Smooth muscle cell of trachea (primary cell): ENCODE measurements around the gene IFNA4. TPM values are rescaled to one million over a fixed set of nuclear protein-coding genes. Genes with fewer than 3 reads are reported as not detected.

Experiments
- total RNA-seq: library from RNA; depleted of rRNA; stranded (reverse); fragments of >200 nt; gene quantifications from 2 replicates; pipeline ENCODE4 v1.2.1, GENCODE V29; 2014

Gene IFNA4
- total RNA-seq = not detected in 2 replicates

DNA sequence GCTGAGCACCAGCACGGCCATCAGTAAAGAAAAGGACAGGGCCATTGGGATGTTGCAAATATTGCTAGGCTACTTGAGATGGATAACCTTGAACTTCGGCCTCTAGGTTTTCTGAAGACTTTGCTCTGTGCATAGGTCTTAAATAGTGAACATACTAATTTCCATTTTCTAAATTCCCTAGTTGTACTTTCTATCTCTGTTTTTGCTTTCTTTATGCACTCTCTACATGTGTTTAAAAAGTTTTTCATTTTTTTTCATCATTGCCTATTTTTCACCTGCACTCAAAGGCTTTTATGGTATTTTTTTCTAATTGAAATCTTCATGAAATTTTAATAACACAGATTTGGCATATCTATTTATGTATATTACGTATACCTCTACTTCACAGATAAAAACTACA is at the start of gene IFNA4:
TSS of gene IFNA4 (minus strand) at position 101 of the 400 bp plus-strand sequence. CDS start at position 45, 56 bp downstream.

DNA sequence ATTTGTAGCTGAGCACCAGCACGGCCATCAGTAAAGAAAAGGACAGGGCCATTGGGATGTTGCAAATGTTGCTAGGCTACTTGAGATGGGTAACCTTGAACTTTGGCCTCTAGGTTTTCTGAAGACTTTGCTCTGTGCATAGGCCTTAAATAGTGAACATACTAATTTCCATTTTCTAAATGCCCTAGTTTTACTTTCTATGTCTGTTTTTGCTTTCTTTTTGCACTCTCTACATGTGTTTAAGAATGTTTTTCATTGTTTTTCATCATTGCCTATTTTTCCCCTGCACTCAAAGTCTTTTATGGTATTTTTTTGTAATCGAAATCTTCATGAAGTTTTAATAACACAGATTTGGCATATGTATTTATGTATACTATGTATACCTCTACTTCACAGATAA is 40.7 kb upstream of the IFNA4 start, which contains the start of gene IFNA17:
TSS of gene IFNA17 (minus strand) at position 101 of the 400 bp plus-strand sequence. CDS start at position 52, 49 bp downstream.

DNA sequence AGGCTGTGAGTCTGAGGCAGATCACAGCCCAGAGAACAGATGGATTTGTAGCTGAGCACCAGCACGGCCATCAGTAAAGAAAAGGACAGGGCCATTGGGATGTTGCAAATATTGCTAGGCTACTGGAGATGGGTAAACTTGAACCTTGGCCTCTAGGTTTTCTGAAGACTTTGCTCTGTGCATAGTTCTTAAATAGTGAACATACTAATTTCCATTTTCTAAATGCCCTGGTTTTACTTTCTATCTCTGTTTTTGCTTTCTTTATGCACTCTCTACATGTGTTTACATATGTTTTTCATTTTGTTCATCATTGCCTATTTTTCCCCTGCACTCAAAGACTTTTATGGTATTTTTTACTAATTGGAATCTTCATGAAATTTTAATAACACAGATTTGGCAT is 29.8 kb upstream of the IFNA4 start, which contains the start of gene IFNA16:
TSS of gene IFNA16 (minus strand) at position 101 of the 400 bp plus-strand sequence. CDS start at position 95, 6 bp downstream.

DNA sequence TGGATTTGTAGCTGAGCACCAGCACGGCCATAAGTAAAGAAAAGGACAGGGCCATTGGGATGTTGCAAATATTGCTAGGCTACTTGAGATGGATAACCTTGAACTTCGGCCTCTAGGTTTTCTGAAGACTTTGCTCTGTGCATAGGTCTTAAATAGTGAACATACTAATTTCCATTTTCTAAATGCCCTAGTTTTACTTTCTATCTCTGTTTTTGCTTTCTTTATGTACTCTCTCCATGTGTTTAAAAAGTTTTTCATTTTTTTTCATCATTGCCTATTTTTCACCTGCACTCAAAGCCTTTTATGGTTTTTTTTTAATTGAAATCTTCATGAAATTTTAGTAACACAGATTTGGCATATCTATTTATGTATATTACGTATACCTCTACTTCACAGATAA is 19.7 kb upstream of the IFNA4 start, which contains the start of gene IFNA10:
TSS of gene IFNA10 (minus strand) at position 101 of the 400 bp plus-strand sequence. CDS start at position 55, 46 bp downstream.

DNA sequence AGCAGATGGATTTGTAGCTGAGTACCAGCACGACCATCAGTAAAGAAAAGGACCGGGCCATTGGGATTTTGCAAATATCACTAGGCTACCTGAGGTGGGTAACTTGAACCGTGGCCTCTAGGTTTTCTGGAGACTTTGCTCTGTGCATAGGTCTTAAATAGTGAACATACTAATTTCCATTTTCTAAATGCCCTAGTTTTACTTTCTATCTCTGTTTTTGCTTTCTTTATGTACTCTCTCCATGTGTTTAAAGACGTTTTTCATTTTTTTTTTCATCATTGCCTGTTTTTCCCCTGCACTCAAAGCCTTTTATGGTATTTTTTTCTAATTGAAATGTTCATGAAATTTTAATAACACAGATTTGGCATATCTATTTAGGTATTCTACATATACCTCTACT is 14.7 kb upstream of the IFNA4 start, which contains the start of gene IFNA7:
TSS of gene IFNA7 (minus strand) at position 101 of the 400 bp plus-strand sequence. CDS start at position 61, 40 bp downstream.

DNA sequence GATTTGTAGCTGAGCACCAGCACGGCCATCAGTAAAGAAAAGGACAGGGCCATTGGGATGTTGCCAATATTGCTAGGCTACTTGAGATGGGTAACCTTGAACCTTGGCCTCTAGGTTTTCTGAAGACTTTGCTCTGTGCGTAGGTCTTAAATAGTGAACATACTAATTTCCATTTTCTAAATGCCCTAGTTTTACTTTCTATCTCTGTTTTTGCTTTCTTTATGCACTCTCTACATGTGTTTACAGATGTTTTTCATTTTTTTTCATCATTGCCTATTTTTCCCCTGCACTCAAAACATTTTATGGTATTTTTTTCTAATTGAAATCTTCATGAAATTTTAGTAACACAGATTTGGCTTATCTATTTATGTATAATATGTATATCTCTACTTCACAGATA is 20.8 kb downstream of the IFNA4 start, which contains the start of gene IFNA21:
TSS of gene IFNA21 (minus strand) at position 101 of the 400 bp plus-strand sequence. CDS start at position 53, 48 bp downstream.

DNA sequence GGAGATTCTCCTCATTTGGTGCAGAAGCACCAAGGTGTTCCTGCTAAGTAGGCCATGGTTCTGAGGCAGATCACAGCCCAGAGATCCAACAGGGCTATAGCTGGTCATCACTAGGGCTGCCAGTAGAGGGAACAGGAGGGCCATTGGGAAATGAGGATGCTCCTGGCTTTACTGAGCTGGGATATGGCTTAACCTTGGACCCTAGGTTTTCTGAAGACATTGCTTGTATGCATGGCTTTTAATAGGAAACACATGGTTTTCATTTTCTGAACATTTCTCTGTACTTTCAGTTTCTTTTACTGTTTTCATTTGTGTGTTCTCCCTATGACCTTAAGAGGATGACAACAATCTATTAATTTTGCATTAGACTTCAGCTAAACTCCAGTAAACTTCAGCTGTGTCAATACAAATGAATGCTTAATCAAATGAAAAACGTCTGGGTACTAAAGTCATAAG is 45.9 kb downstream of the IFNA4 start, which contains the start of gene IFNW1:
TSS of gene IFNW1 (minus strand) at position 406 of the 456 bp plus-strand sequence. CDS start at position 144, 262 bp downstream.

Other genes starting within 250 kb of the IFNA4 start
- 13.4 and 16.3 TPM in 2 replicates for gene HACD4, start 155.9 kb downstream of the IFNA4 start, total RNA-seq
- gene IFNB1, start 109.6 kb downstream of the IFNA4 start, total RNA-seq = not detected in 2 replicates
- gene IFNW1, start 45.8 kb downstream of the IFNA4 start, total RNA-seq = not detected in 2 replicates
- not detected in 2 replicates for gene IFNA21, start 20.9 kb downstream of the IFNA4 start, total RNA-seq
- not detected in 2 replicates for gene IFNA7, start 14.6 kb upstream of the IFNA4 start, total RNA-seq
- not detected in 2 replicates for gene IFNA10, start 19.6 kb upstream of the IFNA4 start, total RNA-seq
- gene IFNA16, start 29.7 kb upstream of the IFNA4 start, total RNA-seq = not detected in 2 replicates
- not detected in 2 replicates for gene IFNA17, start 40.6 kb upstream of the IFNA4 start, total RNA-seq
- not detected in 2 replicates for gene IFNA14, start 52.4 kb upstream of the IFNA4 start, total RNA-seq
- not detected in 2 replicates for gene IFNA5, start 117.7 kb upstream of the IFNA4 start, total RNA-seq
- 48.1 and 52.5 TPM in 2 replicates for gene KLHL9, start 147.8 kb upstream of the IFNA4 start, total RNA-seq
- gene IFNA6, start 163.3 kb upstream of the IFNA4 start, total RNA-seq = not detected in 2 replicates
- not detected in 2 replicates for gene IFNA13, start 180.5 kb upstream of the IFNA4 start, total RNA-seq
- gene IFNA2, start 197.8 kb upstream of the IFNA4 start, total RNA-seq = not detected in 2 replicates
- not detected in 2 replicates for gene IFNA8, start 221.5 kb upstream of the IFNA4 start, total RNA-seq